Activated CD8-positive, alpha-beta memory T cell treated with anti-CD3 and anti-CD28 coated beads for 48 hours (primary cell): ENCODE data around the gene OR52E5.

Source experiments
- DNase-seq, 3 experiments: peaks; one replicate each; pipeline ENCODE4 v3.0.0-alpha.2; 2020; ENCODE audit warnings: low read depth in 2 of 3, low spot score in 2 of 3

The OR52E5 gene

GRCh38 chr11:5892908-5893307, at the start of gene OR52E5:
OR52E5 (plus strand) TSS chr11:5893208; CDS start chr11:5900777, 7,569 bp downstream.
- DNase-seq: no peak

- no peak for DNase-seq
Measured at GRCh38 chr11:5846701-5847100, 46.3 kb upstream of the OR52E5 start.

- no peak for DNase-seq
Measured at GRCh38 chr11:5847711-5848110, 45.3 kb upstream of the OR52E5 start.

GRCh38 chr11:5851002-5851401, 42.0 kb upstream of the OR52E5 start:
- DNase-seq: no peak

GRCh38 chr11:5857590-5857989, 35.4 kb upstream of the OR52E5 start, which contains the start of gene OR52E8:
OR52E8 (minus strand) TSS chr11:5857690; CDS start chr11:5857690, 0 bp downstream.
- DNase-seq: no peak

- DNase-seq: no peak
Measured at GRCh38 chr11:5865826-5866225, 27.2 kb upstream of the OR52E5 start.

- DNase-seq: no peak
Measured at GRCh38 chr11:5878564-5878963, 14.4 kb upstream of the OR52E5 start.

- DNase-seq: no peak
Measured at GRCh38 chr11:5880329-5880728, 12.7 kb upstream of the OR52E5 start, which contains the start of gene OR52E4. OR52E4 (plus strand) TSS chr11:5880629; CDS start chr11:5884293, 3,664 bp downstream.

GRCh38 chr11:5881756-5882155, 11.3 kb upstream of the OR52E5 start:
- DNase-seq: no peak

- DNase-seq: no peak
Measured at GRCh38 chr11:5887172-5887571, 5.8 kb upstream of the OR52E5 start.

- DNase-seq: no peak
Measured at GRCh38 chr11:5887661-5888060, 5.3 kb upstream of the OR52E5 start.

GRCh38 chr11:5891216-5891800, 1.7 kb upstream of the OR52E5 start:
- no peak for DNase-seq

- DNase-seq: no peak
Measured at GRCh38 chr11:5899534-5899933, 6.5 kb downstream of the OR52E5 start.

- no peak for DNase-seq
Measured at GRCh38 chr11:5910540-5910939, 17.5 kb downstream of the OR52E5 start.

GRCh38 chr11:5922749-5923426, 29.9 kb downstream of the OR52E5 start:
- DNase-seq: no peak

- DNase-seq: no peak
Measured at GRCh38 chr11:5923427-5923776, 30.4 kb downstream of the OR52E5 start.

GRCh38 chr11:5923794-5924193, 30.8 kb downstream of the OR52E5 start:
- DNase-seq: no peak

GRCh38 chr11:5928271-5928670, 35.3 kb downstream of the OR52E5 start:
- no peak for DNase-seq

GRCh38 chr11:5928811-5929210, 35.8 kb downstream of the OR52E5 start:
- DNase-seq: no peak

- no peak for DNase-seq
Measured at GRCh38 chr11:5929571-5930368, 36.8 kb downstream of the OR52E5 start.

- no peak for DNase-seq
Measured at GRCh38 chr11:5930614-5931013, 37.6 kb downstream of the OR52E5 start.

GRCh38 chr11:5931061-5931460, 38.1 kb downstream of the OR52E5 start:
- no peak for DNase-seq
